Measurements from ENCODE around the gene PPM1F.
"Not testable (repeated sequence)": the region's sequence is repeated elsewhere in the genome, so short reads cannot be mapped to it uniquely, and the experiment has no call there.

Gene PPM1F

GRCh38 chr22:21889251-21889990, 63.2 kb downstream of the PPM1F start:
- no peak for DNase-seq (ENCODE audit: low read depth)

GRCh38 chr22:21887841-21888240, 64.8 kb downstream of the PPM1F start:
- no peak for DNase-seq (ENCODE audit: low read depth)

GRCh38 chr22:21883930-21884329, 68.7 kb downstream of the PPM1F start:
- DNase-seq (ENCODE audit: low read depth): not testable (repeated sequence)

- DNase-seq (ENCODE audit: low read depth): not testable (repeated sequence)
Measured at GRCh38 chr22:21882754-21883333, 69.8 kb downstream of the PPM1F start.

- no peak for DNase-seq (ENCODE audit: low read depth)
Measured at GRCh38 chr22:21881841-21882753, 70.6 kb downstream of the PPM1F start.

DNA sequence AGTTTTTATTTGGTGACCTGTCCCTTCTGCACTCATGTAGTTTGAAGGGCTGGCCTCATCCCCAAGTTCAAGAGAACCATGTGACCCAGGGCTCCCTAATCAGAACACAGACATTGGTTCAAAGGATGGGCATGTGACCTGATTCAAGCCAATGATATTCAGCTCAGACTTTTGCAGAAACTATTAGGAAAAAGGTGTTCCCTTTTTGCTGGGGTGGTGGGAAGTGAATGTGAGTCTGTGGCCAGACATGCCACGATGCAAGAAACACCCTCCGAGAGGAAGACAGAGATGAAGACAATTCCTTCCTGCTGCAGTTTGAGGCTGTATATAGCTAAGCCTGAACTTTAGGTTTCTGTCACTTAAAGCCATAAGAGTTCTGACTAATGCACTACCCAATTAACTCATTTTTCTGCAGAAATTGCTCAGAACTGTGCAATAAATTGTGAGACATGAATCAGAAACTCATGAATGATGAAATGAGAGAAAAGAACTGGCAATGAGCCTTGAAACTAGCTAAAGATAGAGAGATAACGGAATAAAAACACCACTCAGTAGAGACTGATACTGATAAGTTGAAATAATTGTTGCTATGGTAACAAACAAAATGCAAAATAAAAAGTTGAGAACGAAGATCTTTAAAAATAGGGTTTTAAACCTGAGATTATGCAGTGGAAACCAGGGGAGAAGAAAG, 76.0 kb downstream of the PPM1F start:
- DNase-seq (ENCODE audit: low read depth): no peak

DNA sequence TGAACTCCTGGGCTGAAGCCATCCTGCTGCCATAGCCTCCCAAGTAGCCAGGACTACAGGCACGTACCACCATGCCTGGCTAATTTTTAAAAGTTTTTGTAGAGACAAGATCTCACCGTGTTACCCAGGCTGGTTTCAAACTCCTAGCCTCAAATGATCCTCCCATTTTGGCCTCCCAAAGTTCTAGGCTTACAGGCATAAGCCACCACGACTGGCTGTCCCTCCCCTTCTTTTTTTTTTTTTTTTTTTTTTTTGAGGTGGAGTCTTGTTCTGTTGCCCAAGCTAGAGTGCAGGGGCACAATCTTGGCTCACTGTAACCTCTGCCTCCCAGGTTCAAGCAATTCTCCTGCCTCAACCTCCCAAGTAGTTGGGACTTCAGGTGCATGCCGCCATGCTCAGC, 77.7 kb downstream of the PPM1F start:
- DNase-seq (ENCODE audit: low read depth): not testable (repeated sequence)

DNA sequence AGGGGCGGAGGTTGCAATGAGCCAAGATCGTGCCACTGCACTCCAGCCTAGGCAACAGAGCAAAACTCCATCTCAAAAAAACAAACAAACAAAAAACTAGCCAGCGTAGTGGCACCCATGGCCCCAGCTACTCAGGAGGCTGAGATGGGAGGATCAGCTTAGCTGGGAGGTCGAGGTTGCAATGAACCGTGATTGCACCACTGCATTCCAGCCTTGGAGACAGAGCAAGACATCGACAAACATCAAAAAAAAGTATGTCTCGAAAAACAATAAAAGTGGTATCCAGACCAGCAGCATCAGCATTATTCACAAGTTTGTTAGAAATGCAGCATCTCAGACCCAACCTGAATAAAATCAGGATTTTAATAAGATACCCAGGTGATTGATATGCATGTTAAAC, 79.0 kb downstream of the PPM1F start:
- DNase-seq (ENCODE audit: low read depth): no peak

GRCh38 chr22:21872741-21873140, 79.9 kb downstream of the PPM1F start:
- DNase-seq (ENCODE audit: low read depth): not testable (repeated sequence)

Measured in activated T-cell treated with anti-CD3 and anti-CD28 coated beads for 1 hour (primary cell).